Measurements from ENCODE around the gene POLD1.
"Not testable (repeated sequence)": the region's sequence is repeated elsewhere in the genome, so short reads cannot be mapped to it uniquely, and the experiment has no call there.

The POLD1 gene

DNA sequence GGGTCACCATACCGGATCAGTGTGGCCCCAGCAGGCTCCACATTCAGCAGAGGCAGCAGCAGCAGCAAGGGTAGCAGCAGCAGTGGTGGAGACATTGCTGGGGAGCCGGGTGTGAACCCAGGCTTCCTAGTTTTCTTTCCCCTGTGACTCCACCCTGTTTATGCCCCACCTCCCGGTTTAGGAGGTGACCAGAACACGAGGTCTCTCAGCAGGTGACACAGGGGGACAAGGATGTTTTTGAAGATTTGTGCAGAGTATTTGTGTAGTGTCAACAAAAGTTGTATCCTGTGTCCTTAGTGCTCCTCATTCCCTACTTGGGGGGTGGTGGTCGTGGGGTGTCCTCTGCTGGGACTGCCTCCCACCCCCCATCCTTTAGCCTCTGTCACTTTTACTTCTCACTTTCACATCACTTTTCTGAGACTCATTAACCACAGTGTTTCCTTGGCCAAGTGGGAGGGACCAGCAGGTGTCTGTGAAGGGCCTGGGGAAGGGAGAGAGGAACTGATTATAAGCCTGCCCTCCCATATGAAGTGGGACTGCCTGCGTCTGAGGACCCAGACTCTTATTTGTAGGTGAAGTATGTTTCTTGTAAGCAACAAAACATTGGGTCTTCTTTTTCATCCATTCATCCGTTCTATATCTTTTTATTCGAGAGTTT, 39.4 kb upstream of the POLD1 start:
- Histone ChIP-seq H3K79me2 (ENCODE audit: control insufficient read depth, insufficient read depth, low read length) (no peaks in the 10 kb centered on the region), H3K36me3 (ENCODE audit: control insufficient read depth, insufficient read depth, low read length) (no peaks in the 10 kb centered on the region), H4K8ac (ENCODE audit: low read depth, low read length) (no peak overlapping the region)

DNA sequence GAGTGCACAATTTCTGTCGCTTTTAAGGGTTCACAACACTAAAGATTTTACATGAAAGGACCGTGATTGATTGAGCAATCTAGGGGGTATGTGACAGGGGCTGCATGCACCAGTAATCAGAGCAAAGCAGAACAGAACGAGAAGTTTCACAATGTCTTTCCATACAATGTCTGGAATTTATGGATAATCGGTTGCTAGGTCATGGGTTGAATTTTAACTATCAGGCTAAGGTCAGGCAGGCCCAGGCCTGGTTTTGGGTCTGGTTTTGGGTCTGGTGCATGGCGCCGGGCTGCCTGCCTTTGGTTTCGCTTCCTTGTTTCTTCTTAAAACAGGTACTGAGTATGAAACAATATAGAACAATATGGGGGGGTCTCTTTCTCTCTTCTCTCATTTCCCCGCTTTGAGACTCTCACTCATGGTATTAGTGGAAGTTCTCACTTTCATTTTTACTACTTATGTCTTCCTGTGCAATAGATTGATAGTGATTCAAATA, 37.0 kb upstream of the POLD1 start:
- H4K5ac ChIP-seq (ENCODE audit: low read length); H2AK5ac ChIP-seq (ENCODE audit: low read length); H3K79me2 ChIP-seq (ENCODE audit: control insufficient read depth, insufficient read depth, low read length); H3K9ac ChIP-seq (ENCODE audit: low read length); H3K4me2 ChIP-seq (ENCODE audit: low read length); H2BK120ac ChIP-seq (ENCODE audit: low read depth, low read length); H3K27ac ChIP-seq (ENCODE audit: low read depth, low read length); H4K8ac ChIP-seq (ENCODE audit: low read depth, low read length); H2BK15ac ChIP-seq (replicated peaks; ENCODE audit: low read depth); H3K27me3 ChIP-seq (ENCODE audit: insufficient read depth, low read length, poor library complexity); H3K79me1 ChIP-seq (ENCODE audit: low read length); H3K4me1 ChIP-seq (ENCODE audit: control insufficient read depth, low read depth, low read length); H3K23ac ChIP-seq (ENCODE audit: low read length); DNase-seq; H2BK5ac ChIP-seq (ENCODE audit: low read length); H3K4me3 ChIP-seq (ENCODE audit: low read length); H3K18ac ChIP-seq (ENCODE audit: low read length); H3K4ac ChIP-seq (ENCODE audit: low read depth, low read length); H3K56ac ChIP-seq (ENCODE audit: low read length); H3K36me3 ChIP-seq (ENCODE audit: control insufficient read depth, insufficient read depth, low read length): not testable (repeated sequence)
- WGBS (ENCODE audit: extremely low coverage, insufficient coverage, low lambda C conversion rate): no CpG with 5 or more reads among the region's 8 CpGs

More for the DNA sequence above, 39.4 kb upstream of the POLD1 start:
- no peaks in the 10 kb centered on the region for H3K79me1 ChIP-seq (ENCODE audit: low read length)
- no peaks in the 10 kb centered on the region for H3K27me3 ChIP-seq (ENCODE audit: insufficient read depth, low read length, poor library complexity)
- no peak overlapping the region for H3K4me2 ChIP-seq (ENCODE audit: low read length)
- no peak overlapping the region for H2BK120ac ChIP-seq (ENCODE audit: low read depth, low read length)
- no peak overlapping the region for H4K5ac ChIP-seq (ENCODE audit: low read length)
- no peak overlapping the region for H2AK5ac ChIP-seq (ENCODE audit: low read length)
- DNase-seq: no peak
- H3K27ac ChIP-seq (ENCODE audit: low read depth, low read length): no peak overlapping the region
- H2BK5ac ChIP-seq (ENCODE audit: low read length): no peak overlapping the region
- H3K18ac ChIP-seq (ENCODE audit: low read length): no peak overlapping the region
- no peak overlapping the region for H3K23ac ChIP-seq (ENCODE audit: low read length)
- no CpG with 5 or more reads among the region's 8 CpGs for WGBS (ENCODE audit: extremely low coverage, insufficient coverage, low lambda C conversion rate)
- no peak overlapping the region for H2BK15ac ChIP-seq (replicated peaks; ENCODE audit: low read depth)
- no peak overlapping the region for H3K56ac ChIP-seq (ENCODE audit: low read length)
- H3K4me1 ChIP-seq (ENCODE audit: control insufficient read depth, low read depth, low read length): no peaks in the 10 kb centered on the region
- H3K4me3 ChIP-seq (ENCODE audit: low read length): no peak overlapping the region
- H3K4ac ChIP-seq (ENCODE audit: low read depth, low read length): no peak overlapping the region
- no peak overlapping the region for H3K9ac ChIP-seq (ENCODE audit: low read length)

DNA sequence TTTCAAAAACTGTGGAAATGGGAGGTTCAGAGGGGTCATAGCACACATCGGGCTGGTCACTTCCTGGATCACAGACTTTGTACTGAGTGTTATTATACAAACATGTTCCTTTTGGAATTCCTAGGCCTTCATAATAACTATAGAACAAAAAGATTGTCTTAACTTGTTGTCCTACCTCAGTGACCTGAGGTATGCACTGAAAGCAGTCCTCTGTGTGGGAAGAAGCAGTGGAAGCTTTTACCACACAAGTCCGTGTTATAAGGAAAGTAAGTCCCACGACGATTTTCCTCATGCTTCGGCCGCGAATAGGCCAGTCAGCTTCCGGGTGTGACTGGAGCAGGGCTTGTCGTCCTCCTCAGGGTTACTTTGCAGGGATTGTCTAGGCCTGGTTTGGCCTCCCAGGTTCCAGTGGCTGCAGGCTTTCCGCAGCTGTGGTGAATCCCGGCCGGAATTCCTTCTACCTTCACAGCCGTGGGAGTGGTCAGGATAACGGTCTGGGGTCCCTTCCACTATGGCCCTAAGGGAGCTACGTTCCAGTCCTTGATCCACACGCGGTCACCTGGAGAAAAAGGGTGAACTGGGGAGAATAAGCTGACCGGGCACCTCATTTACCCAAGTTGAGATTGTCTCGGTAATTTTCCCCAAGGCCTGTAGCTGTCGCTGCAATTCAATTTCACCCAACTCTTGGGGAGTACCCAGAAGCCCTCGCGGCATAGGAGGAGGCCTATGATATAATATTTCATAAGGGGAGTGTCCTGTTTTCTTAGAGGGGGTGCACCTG, 34.7 kb upstream of the POLD1 start:
- Histone ChIP-seq H3K4ac (ENCODE audit: low read depth, low read length) (no peak overlapping the region), H3K79me2 (ENCODE audit: control insufficient read depth, insufficient read depth, low read length) (no peaks in the 10 kb centered on the region), H4K8ac (ENCODE audit: low read depth, low read length) (no peak overlapping the region), H3K4me1 (ENCODE audit: control insufficient read depth, low read depth, low read length) (no peaks in the 10 kb centered on the region), H3K23ac (ENCODE audit: low read length) (no peak overlapping the region), H4K5ac (ENCODE audit: low read length) (no peak overlapping the region), H2AK5ac (ENCODE audit: low read length) (no peak overlapping the region), H3K4me2 (ENCODE audit: low read length) (no peak overlapping the region), H3K9ac (ENCODE audit: low read length) (no peak overlapping the region), H3K79me1 (ENCODE audit: low read length) (no peaks in the 10 kb centered on the region), H3K56ac (ENCODE audit: low read length) (no peak overlapping the region), H3K18ac (ENCODE audit: low read length) (no peak overlapping the region), H3K27ac (ENCODE audit: low read depth, low read length) (no peak overlapping the region), H3K27me3 (ENCODE audit: insufficient read depth, low read length, poor library complexity) (no peaks in the 10 kb centered on the region), H2BK120ac (ENCODE audit: low read depth, low read length) (no peak overlapping the region), H3K36me3 (ENCODE audit: control insufficient read depth, insufficient read depth, low read length) (no peaks in the 10 kb centered on the region), H3K4me3 (ENCODE audit: low read length) (no peak overlapping the region), H2BK5ac (ENCODE audit: low read length) (no peak overlapping the region), H2BK15ac (replicated peaks; ENCODE audit: low read depth) (no peak overlapping the region)
- no peak for DNase-seq
- no CpG with 5 or more reads among the region's 22 CpGs for WGBS (ENCODE audit: extremely low coverage, insufficient coverage, low lambda C conversion rate)

DNA sequence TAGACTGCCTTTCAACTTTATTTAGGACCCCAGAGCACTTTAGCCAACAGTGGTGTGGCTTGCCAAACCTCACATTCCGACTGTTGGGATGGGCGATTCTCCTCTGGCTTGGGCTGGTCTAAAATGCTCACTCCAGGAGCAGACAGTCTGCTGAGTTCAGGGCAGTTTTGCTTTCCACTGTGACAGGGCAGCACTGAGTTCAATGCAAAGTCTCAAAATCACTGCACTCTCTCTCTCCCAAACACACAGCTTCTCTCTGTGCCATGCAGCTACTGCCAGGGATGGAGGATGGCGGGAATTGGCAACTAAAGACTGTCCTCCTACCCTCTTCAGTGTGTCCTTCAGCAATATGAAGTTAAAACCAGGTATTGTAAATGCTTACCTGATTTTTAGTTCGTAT, 31.9 kb upstream of the POLD1 start:
- Histone ChIP-seq H3K23ac (ENCODE audit: low read length) (no peak overlapping the region), H3K27ac (ENCODE audit: low read depth, low read length) (no peak overlapping the region), H3K56ac (ENCODE audit: low read length) (no peak overlapping the region), H3K4me1 (ENCODE audit: control insufficient read depth, low read depth, low read length) (no peaks in the 10 kb centered on the region), H3K4ac (ENCODE audit: low read depth, low read length) (no peak overlapping the region), H3K79me2 (ENCODE audit: control insufficient read depth, insufficient read depth, low read length) (no peaks in the 10 kb centered on the region), H3K4me3 (ENCODE audit: low read length) (no peak overlapping the region), H3K36me3 (ENCODE audit: control insufficient read depth, insufficient read depth, low read length) (no peaks in the 10 kb centered on the region), H4K8ac (ENCODE audit: low read depth, low read length) (no peak overlapping the region), H4K5ac (ENCODE audit: low read length) (no peak overlapping the region), H3K27me3 (ENCODE audit: insufficient read depth, low read length, poor library complexity) (no peaks in the 10 kb centered on the region), H3K4me2 (ENCODE audit: low read length) (no peak overlapping the region), H3K9ac (ENCODE audit: low read length) (no peak overlapping the region), H3K18ac (ENCODE audit: low read length) (no peak overlapping the region), H2BK15ac (replicated peaks; ENCODE audit: low read depth) (no peak overlapping the region), H3K79me1 (ENCODE audit: low read length) (no peaks in the 10 kb centered on the region), H2AK5ac (ENCODE audit: low read length) (no peak overlapping the region), H2BK120ac (ENCODE audit: low read depth, low read length) (no peak overlapping the region), H2BK5ac (ENCODE audit: low read length) (no peak overlapping the region)
- no CpG with 5 or more reads among the region's 4 CpGs for WGBS (ENCODE audit: extremely low coverage, insufficient coverage, low lambda C conversion rate)
- DNase-seq: no peak

DNA sequence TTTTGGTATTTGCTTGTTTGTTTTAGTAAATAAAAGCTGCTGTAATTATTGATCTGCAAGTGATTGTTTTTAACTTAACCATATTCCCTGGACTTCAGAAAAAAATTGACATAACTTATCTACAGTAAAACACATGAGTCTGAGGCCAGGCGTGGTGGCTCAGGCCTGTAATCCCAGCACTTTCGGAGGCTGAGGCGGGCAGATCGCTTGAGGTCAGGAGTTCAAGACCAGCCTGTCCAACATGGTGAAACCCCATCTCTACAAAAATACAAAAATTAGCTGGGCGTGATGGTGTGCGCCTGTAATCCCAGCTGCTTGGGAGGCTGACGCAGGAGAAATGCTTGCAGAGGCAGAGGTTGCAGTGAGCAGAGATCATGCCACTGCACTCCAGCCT, 30.7 kb upstream of the POLD1 start:
- not testable (repeated sequence) for H2AK5ac ChIP-seq (ENCODE audit: low read length); H2BK15ac ChIP-seq (replicated peaks; ENCODE audit: low read depth); H3K4me1 ChIP-seq (ENCODE audit: control insufficient read depth, low read depth, low read length); H2BK5ac ChIP-seq (ENCODE audit: low read length); H2BK120ac ChIP-seq (ENCODE audit: low read depth, low read length); H3K27me3 ChIP-seq (ENCODE audit: insufficient read depth, low read length, poor library complexity); H4K5ac ChIP-seq (ENCODE audit: low read length); H3K18ac ChIP-seq (ENCODE audit: low read length); H3K36me3 ChIP-seq (ENCODE audit: control insufficient read depth, insufficient read depth, low read length); H4K8ac ChIP-seq (ENCODE audit: low read depth, low read length); H3K4me3 ChIP-seq (ENCODE audit: low read length); H3K56ac ChIP-seq (ENCODE audit: low read length); H3K79me1 ChIP-seq (ENCODE audit: low read length); H3K27ac ChIP-seq (ENCODE audit: low read depth, low read length); H3K9ac ChIP-seq (ENCODE audit: low read length); H3K4ac ChIP-seq (ENCODE audit: low read depth, low read length); H3K79me2 ChIP-seq (ENCODE audit: control insufficient read depth, insufficient read depth, low read length); DNase-seq; H3K4me2 ChIP-seq (ENCODE audit: low read length); H3K23ac ChIP-seq (ENCODE audit: low read length)
- WGBS (ENCODE audit: extremely low coverage, insufficient coverage, low lambda C conversion rate): no CpG with 5 or more reads among the region's 7 CpGs
